ENCODE data around the gene FGF1. TPM values are rescaled to one million over a fixed set of nuclear protein-coding genes. Genes with fewer than 3 reads are reported as not detected.

The FGF1 gene
- total RNA-seq, 1 donor from 2014 or later: 2.7 TPM

- Mint-ChIP-seq H3K9me3 (no peaks in the 10 kb centered on the region), H3K36me3 (no peaks in the 10 kb centered on the region), H3K27me3 (peaks cover 3% of the 10 kb centered on the region), H3K27ac (no peak overlapping the region), H3K4me3 (no peak overlapping the region), H3K4me1 (ENCODE audit: unreplicated experiment) (peaks cover 11% of the 10 kb centered on the region)
- no peak for DNase-seq (ENCODE audit: extremely low spot score, unreplicated experiment)
- TF ChIP-seq CTCF (conservative IDR thresholded peaks at IDR 0.05): no peak
These were observed 5.2 kb downstream of the FGF1 start for GRCh38 chr5:142680605-142681259.

GRCh38 chr5:142679744-142680143 is 6.1 kb downstream of the FGF1 start:
- no peak for TF ChIP-seq CTCF (conservative IDR thresholded peaks at IDR 0.05)
- no peak for DNase-seq (ENCODE audit: extremely low spot score, unreplicated experiment)
- H3K36me3 Mint-ChIP-seq: no peaks in the 10 kb centered on the region
- peak overlapping the region; percentile 55 for H3K27ac Mint-ChIP-seq
- H3K27me3 Mint-ChIP-seq: peaks cover 3% of the 10 kb centered on the region
- peaks cover 7% of the 10 kb centered on the region for H3K4me1 Mint-ChIP-seq (ENCODE audit: unreplicated experiment)
- no peak overlapping the region for H3K4me3 Mint-ChIP-seq
- no peaks in the 10 kb centered on the region for H3K9me3 Mint-ChIP-seq

- DNase-seq (ENCODE audit: extremely low spot score, unreplicated experiment): no peak
These were observed 7.4 kb downstream of the FGF1 start for GRCh38 chr5:142678529-142678928.

GRCh38 chr5:142677198-142677597 is 8.7 kb downstream of the FGF1 start:
- H3K27ac Mint-ChIP-seq: no peak overlapping the region
- H3K27me3 Mint-ChIP-seq: peaks cover 3% of the 10 kb centered on the region
- H3K36me3 Mint-ChIP-seq: no peaks in the 10 kb centered on the region
- no peak for TF ChIP-seq CTCF (conservative IDR thresholded peaks at IDR 0.05)
- peaks cover 11% of the 10 kb centered on the region for H3K4me1 Mint-ChIP-seq (ENCODE audit: unreplicated experiment)
- no peak overlapping the region for H3K4me3 Mint-ChIP-seq
- DNase-seq (ENCODE audit: extremely low spot score, unreplicated experiment): no peak
- no peaks in the 10 kb centered on the region for H3K9me3 Mint-ChIP-seq

More at GRCh38 chr5:142678529-142678928, 7.4 kb downstream of the FGF1 start:
- Mint-ChIP-seq H3K9me3 (no peaks in the 10 kb centered on the region), H3K4me3 (no peak overlapping the region), H3K27me3 (peaks cover 3% of the 10 kb centered on the region), H3K27ac (no peak overlapping the region), H3K36me3 (no peaks in the 10 kb centered on the region), H3K4me1 (ENCODE audit: unreplicated experiment) (peaks cover 11% of the 10 kb centered on the region)
- TF ChIP-seq CTCF (conservative IDR thresholded peaks at IDR 0.05): no peak

GRCh38 chr5:142676318-142676717 is 9.6 kb downstream of the FGF1 start:
- no peak for TF ChIP-seq CTCF (conservative IDR thresholded peaks at IDR 0.05)
- H3K4me3 Mint-ChIP-seq: no peak overlapping the region
- H3K27ac Mint-ChIP-seq: no peak overlapping the region
- peaks cover 11% of the 10 kb centered on the region for H3K4me1 Mint-ChIP-seq (ENCODE audit: unreplicated experiment)
- H3K27me3 Mint-ChIP-seq: peaks cover 3% of the 10 kb centered on the region
- DNase-seq (ENCODE audit: extremely low spot score, unreplicated experiment): no peak
- H3K36me3 Mint-ChIP-seq: no peaks in the 10 kb centered on the region
- H3K9me3 Mint-ChIP-seq: no peaks in the 10 kb centered on the region

Measured in type B pancreatic cell (in vitro differentiated cells).